Gastroesophageal sphincter (tissue), 3 donors: ENCODE results near the gene PIP5K1B.

Source experiments
- CTCF ChIP-seq, 4 experiments: fragments of 200-600 bp in 2 of 4; fragments of 450-650 bp in 2 of 4; sonication (generic) in 1 of 4; IDR thresholded peaks; one replicate each; pipeline ENCODE4 v1.5.1; 2017 to 2019; ENCODE audit warnings: antibody characterized with exemption in 4 of 4, mild to moderate bottlenecking in 2 of 4, moderate library complexity in 2 of 4
- EP300 ChIP-seq: sonication (generic); formaldehyde crosslinking; IDR thresholded peaks from one replicate; pipeline ENCODE4 v1.6.1; 2017; ENCODE audit warnings: antibody characterized with exemption, mild to moderate bottlenecking
- POLR2A ChIP-seq, 2 donors: fragments of 450-650 bp; IDR thresholded peaks; one replicate each; pipeline ENCODE4 v1.6.1; 2017; ENCODE audit warnings: antibody characterized with exemption in 2 of 2, mild to moderate bottlenecking in 2 of 2, moderate library complexity in 1 of 2

- no peak for TF ChIP-seq CTCF (IDR thresholded peaks at IDR 0.05)
- no peak for TF ChIP-seq POLR2A (IDR thresholded peaks at IDR 0.05)
- TF ChIP-seq EP300: no peak
Observed at GRCh38 chr9:68804911-68805889, 100.2 kb downstream of the PIP5K1B start.
